ENCODE measurements around the gene DDX20.

Gene DDX20, protein sequence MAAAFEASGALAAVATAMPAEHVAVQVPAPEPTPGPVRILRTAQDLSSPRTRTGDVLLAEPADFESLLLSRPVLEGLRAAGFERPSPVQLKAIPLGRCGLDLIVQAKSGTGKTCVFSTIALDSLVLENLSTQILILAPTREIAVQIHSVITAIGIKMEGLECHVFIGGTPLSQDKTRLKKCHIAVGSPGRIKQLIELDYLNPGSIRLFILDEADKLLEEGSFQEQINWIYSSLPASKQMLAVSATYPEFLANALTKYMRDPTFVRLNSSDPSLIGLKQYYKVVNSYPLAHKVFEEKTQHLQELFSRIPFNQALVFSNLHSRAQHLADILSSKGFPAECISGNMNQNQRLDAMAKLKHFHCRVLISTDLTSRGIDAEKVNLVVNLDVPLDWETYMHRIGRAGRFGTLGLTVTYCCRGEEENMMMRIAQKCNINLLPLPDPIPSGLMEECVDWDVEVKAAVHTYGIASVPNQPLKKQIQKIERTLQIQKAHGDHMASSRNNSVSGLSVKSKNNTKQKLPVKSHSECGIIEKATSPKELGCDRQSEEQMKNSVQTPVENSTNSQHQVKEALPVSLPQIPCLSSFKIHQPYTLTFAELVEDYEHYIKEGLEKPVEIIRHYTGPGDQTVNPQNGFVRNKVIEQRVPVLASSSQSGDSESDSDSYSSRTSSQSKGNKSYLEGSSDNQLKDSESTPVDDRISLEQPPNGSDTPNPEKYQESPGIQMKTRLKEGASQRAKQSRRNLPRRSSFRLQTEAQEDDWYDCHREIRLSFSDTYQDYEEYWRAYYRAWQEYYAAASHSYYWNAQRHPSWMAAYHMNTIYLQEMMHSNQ

DNA sequence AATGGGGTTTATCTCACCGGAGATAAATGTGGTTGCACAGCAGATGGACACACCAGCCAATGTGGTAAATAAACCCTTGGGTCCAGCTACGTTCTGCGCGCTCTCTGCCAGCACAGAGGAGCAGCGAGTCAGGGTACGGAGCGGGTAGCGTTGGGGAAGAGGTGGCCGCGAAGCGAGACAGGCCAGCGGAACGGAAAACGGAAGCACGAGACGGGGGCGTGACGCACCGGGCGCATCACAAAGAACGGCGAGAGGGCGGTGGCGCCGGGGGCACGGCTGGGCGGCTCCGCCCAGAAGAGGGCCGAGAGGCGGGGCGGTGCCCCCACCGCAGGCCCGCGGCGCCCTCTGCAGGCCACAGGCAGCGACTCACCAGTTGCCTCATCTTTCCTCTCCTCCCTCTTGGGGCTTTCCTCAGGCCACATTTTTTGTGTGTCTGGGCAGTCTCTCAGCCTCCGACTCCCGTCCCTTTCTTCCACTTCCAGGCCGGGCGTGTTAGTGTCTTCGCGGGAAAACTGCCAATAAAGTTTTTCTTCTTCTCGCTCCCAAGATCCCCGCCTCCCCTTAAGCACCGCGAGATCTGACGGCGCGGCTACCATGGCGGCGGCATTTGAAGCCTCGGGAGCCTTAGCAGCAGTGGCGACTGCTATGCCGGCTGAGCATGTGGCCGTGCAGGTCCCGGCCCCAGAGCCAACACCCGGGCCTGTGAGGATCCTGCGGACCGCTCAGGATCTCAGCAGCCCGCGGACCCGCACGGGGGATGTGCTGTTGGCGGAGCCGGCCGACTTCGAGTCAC is at the start of gene DDX20:
Gene DDX20, plus strand, starts transcription at position 571 of the 793 bp plus-strand sequence. Its CDS starts 24 bp downstream, at position 595.
- DNase-seq, result peak; percentile 95

GRCh38 chr1:111706921-111707320 is 48.8 kb upstream of the DDX20 start:
- no peak for DNase-seq

- no peak for DNase-seq
Measured at GRCh38 chr1:111707906-111708305, 47.8 kb upstream of the DDX20 start.

DNA sequence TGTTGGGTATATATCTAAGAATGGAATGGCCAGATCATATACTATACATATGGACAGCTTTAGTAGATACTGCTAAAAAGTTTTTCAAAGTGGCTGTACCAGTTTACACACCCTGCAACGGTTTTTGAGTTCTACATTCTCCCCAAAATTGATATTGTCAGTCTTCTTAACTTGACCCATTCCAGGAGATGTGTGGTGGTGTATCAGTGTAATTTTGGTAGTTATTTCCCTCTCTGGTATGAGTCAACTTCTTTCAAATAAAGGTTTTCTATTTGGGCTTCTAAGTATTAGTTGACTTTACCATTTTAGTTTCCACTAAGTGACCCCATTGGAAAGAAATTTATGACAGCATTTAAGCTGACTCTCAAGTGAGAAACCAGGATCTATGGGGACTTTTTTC is 45.7 kb upstream of the DDX20 start:
- no peak for DNase-seq

DNA sequence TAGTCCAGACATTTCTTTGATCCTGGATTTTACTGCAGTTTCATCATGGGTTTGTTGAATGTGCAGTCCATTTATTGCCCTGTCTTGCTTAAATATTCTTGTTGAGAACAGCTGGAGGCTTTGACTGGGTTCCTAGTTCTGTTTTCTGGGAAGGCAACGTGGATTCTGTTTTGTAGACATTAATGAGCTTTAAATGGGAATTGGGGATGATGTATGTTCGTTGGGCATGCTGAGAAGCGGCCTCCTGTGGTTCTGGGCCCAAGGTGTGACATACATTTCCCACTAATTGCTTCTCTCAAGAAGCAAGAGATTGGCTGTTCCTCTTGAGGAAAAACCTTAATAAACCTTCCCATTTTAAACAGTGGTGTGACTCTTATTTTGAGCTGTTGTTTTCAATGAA is 39.4 kb upstream of the DDX20 start:
- no peak for DNase-seq

GRCh38 chr1:111717450-111717849 is 38.3 kb upstream of the DDX20 start:
- no peak for DNase-seq

GRCh38 chr1:111719135-111719534 is 36.6 kb upstream of the DDX20 start:
- no peak for DNase-seq

GRCh38 chr1:111719674-111720132 is 36.0 kb upstream of the DDX20 start:
- no peak for DNase-seq

- no peak for DNase-seq
Measured at GRCh38 chr1:111720274-111720976, 35.3 kb upstream of the DDX20 start.

- no peak for DNase-seq
Measured at GRCh38 chr1:111720977-111721786, 34.5 kb upstream of the DDX20 start.

DNA sequence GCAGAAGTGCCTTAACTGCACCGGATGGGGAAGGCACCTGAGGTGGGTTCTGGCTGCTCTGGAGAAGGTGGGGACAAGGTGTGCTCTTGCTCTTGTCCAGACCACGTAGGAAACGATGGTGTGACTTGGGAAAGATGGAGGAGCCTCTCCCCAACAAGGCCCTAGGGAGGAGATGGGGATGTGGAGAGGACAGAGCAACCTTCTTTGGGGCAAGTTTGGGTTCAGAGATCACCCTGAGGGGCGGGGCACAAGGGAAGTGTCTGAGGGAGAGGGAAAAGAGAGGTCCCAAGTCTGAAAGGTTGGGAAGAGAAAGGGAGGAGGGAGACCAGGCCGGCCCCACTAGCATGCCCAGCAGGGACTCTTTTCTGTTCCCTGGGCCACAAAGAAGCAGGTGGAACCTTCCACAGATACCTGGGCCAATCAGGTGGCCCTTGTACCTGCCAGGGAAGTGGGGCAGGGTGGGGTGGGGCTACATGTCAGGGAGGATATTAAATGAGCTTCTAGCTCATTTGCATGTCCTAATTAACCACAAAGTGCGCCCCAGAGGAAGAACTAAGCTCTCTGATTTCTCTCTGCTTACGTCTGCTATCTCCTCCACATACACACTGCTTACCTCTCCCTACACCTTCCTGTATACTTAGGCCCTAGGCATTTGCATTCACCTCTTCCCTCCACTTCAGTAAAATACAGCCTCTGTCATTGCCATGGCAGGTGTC is 32.5 kb upstream of the DDX20 start:
- peak; percentile 41 for DNase-seq

- no peak for DNase-seq
Measured at GRCh38 chr1:111723871-111724270, 31.8 kb upstream of the DDX20 start.

DNA sequence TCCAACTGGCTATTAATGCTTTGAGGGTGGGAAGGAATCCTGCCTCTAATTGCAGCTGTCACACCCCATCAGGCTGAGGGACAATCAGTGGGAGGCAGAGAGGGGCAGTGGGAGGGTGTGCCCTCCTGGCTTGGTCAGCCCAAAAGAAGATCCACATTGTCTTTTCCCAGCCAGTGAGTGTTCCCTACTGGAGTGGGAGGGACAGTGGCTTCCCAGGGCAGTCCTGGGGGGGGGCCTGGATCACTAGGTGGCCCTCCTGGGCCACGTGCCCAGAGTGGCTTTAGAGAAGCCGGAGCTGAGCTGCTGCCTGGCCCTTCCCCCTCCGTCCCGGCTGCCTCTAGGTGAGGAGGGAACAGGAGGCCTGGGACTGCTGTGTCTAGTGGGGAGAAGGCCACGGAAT is 30.5 kb upstream of the DDX20 start:
- DNase-seq, result no peak

DNA sequence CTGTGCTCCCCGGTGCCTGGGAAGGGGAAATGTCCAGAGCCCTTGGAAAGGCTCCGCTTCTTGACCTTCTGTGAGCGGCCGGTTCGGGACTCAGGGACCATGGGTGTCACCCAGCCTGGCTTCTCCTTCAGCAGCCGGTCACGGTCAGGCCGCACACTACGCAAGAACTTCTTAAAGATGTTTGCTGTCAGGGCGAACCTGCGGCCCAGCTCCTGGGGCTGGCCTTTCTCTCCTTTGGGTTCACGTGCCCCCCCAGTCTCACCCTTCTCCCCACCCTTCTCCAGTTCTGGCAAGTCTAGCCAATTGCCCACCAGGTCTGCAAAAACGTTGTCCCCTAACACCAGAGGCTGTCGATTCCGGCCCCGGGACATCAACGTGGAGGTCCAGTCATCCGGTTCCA is 28.6 kb upstream of the DDX20 start:
- DNase-seq, result no peak

DNA sequence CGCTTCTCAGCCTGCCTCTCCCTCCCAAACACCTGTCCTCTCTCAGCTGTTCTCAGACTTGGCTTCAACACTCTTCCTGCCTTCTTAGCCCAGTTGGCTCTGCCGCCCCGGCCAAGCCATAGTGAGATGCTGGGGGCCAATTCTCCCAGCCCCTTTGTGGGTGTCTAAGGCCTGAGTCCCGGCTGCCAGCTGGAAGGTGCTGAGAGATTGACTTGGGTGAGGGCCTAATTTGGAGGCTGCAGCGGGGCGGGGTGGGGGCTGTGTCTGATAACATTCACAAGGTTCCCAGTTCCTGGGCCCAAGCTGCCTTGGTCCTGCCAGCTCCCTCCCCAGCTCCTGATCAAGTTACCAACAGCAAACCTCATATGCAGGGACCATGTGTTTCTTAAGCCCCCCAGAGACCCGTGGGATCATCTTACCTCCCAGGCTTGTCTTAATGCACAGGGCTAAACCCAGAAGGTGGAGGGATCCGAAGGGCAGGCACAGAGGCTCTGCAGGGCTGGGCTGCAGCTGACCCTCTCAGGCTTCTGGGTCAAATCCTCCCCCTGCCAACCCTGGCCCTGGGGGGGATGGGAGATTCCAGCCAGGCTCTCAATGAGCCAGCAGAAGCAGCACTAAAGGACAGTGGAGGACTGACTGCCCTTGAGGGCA is 26.3 kb upstream of the DDX20 start:
- DNase-seq, result no peak

DNA sequence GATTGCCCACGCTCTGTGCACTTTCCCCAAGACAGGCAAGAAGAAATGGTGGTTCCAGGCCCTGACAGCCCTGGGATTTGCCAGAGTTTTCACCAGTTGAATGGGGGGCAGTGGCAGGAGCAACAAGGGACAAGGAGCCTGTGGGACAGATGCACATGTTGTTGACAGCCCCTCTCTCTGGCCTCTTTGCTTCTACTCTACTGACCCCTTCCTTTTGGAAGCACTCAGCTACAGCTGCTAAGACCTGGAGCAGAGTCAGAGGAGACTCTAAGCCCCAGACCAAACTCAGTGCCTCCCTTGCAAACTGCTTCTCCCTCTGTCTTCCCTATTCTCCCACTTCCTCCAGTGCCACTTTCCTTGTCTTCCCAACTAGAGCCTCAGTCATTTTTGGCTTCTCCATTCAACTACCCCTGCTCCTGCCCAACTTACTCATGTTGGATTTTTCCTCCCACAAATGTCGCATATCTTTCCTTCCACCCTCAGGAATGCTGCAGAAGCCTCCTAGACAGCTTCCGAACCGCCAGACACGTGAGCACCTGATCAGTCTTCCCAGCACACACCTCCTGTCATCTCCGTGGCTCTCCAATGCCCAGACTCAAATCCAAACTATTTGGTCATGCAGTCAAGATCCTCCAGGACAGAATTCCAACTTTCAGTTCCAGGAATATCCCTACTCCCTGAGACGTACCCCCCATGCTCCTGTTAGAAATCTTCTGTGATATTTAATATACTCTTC is 25.6 kb upstream of the DDX20 start:
- DNase-seq, result no peak

GRCh38 chr1:111730706-111731105 is 25.0 kb upstream of the DDX20 start:
- no peak for DNase-seq

GRCh38 chr1:111731956-111732355 is 23.7 kb upstream of the DDX20 start:
- DNase-seq, result no peak

- DNase-seq, result no peak
Measured at GRCh38 chr1:111732718-111733117, 23.0 kb upstream of the DDX20 start.

Data from activated T-cell treated with anti-CD3 and anti-CD28 coated beads, Interleukin-2, amount 50 U/mL, for 1 hour (primary cell).